Measurements from ENCODE around the gene ALOX15. TPM values are rescaled to one million over a fixed set of nuclear protein-coding genes. Genes with fewer than 3 reads are reported as not detected.

ALOX15 gene
- total RNA-seq, 1 donor from 2014 or later: not detected

DNA sequence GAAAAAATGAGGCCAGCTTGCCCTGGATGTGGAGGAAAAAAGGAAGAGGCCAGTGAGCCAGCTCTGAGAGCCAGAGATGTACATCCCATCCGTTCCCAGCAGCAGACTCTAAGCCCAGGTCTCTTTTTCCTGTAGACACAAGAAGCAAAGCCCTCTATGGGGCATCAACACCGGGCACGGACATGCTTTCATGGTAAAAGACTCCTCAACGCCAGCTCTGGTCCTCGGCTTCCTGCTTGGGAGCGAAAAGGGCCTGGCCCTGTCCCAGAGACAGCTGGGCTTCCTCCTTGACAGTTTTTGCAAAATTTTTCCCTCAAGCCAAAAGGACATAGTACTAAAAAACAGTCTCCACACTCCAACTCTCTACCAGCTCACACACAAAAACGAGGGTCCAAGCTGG lies 35.3 kb upstream of the ALOX15 start:
- intact Hi-C loops (cut with micrococcal nuclease): no loop called here
- no peaks in the 10 kb centered on the region for H3K4me1 Mint-ChIP-seq
- POLR2A ChIA-PET: interaction anchor here (0.6 kb wide), 1 partner anchor 103 kb away, joined by 3 read pairs; no protein-coding TSS in a partner anchor
- CTCF ChIA-PET: interaction anchor here (0.6 kb wide), 1 partner anchor 112 kb away, joined by 3 read pairs; the partner anchor contains the start of gene GLTPD2
- peaks cover 86% of the 10 kb centered on the region for H3K36me3 Mint-ChIP-seq (ENCODE audit: low read depth)
- no peak overlapping the region for H3K4me3 Mint-ChIP-seq
- no peak overlapping the region for H3K27ac Mint-ChIP-seq
- no peaks in the 10 kb centered on the region for H3K27me3 Mint-ChIP-seq
- TF ChIP-seq CTCF (IDR thresholded peaks at IDR 0.05): no peak
- ATAC-seq (ENCODE audit: low read depth) (no peak), DNase-seq (no peak)
- H3K9me3 Mint-ChIP-seq: no peaks in the 10 kb centered on the region

DNA sequence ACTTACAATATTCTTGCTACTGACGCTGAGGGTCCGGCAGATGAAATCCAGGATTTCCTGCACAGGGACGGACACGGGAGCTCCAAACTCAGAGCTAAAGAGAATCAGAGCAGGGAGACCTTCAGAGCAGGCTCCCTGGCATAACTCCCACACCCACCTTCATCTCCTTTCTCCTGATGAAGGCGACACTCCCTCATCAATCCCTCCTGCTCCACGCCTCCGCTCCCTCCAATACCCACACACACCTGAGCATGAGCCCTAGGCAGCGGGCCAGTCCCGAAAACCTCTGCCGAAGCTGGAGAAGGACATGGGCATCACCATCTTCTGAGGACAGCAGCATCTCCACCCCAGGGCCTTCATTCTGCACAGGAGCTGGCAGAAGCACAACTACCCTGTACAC lies 34.3 kb upstream of the ALOX15 start:
- peaks cover 87% of the 10 kb centered on the region for H3K36me3 Mint-ChIP-seq (ENCODE audit: low read depth)
- intact Hi-C loops (cut with micrococcal nuclease): no loop called here

DNA sequence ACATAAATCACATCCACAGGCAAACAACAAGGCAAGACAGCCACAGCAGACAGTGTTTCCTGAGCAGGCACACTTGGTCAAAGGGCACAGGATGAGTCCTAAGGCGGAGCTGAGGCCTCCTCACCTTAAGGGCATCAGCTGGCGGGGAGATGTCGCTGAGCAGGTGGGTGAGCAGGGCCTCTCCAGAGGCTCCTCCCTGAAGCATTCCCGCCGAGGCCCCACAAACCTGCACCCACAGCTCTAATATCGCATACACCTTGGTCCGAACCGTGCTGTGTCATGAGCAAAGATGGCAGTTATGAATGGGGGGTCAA lies 33.2 kb upstream of the ALOX15 start:
- Mint-ChIP-seq H3K36me3 (ENCODE audit: low read depth) (peaks cover 85% of the 10 kb centered on the region), H3K4me3 (no peak overlapping the region), H3K27ac (no peak overlapping the region), H3K9me3 (no peaks in the 10 kb centered on the region), H3K27me3 (no peaks in the 10 kb centered on the region), H3K4me1 (no peaks in the 10 kb centered on the region)
- TF ChIP-seq CTCF (IDR thresholded peaks at IDR 0.05): no peak
- POLR2A ChIA-PET: no interaction called here
- intact Hi-C loops (cut with micrococcal nuclease): no loop called here
- ATAC-seq (ENCODE audit: low read depth): no peak
- CTCF ChIA-PET: no interaction called here
- DNase-seq: no peak

More for the DNA sequence above, 34.3 kb upstream of the ALOX15 start:
- DNase-seq (no peak), ATAC-seq (ENCODE audit: low read depth) (no peak)
- H3K27me3 Mint-ChIP-seq: no peaks in the 10 kb centered on the region
- no peaks in the 10 kb centered on the region for H3K9me3 Mint-ChIP-seq
- no peak overlapping the region for H3K27ac Mint-ChIP-seq
- TF ChIP-seq CTCF (IDR thresholded peaks at IDR 0.05): no peak
- no peak overlapping the region for H3K4me3 Mint-ChIP-seq
- H3K4me1 Mint-ChIP-seq: no peaks in the 10 kb centered on the region
- CTCF ChIA-PET: interaction anchor here (0.6 kb wide), 1 partner anchor 212 kb away, joined by 3 read pairs; no protein-coding TSS in a partner anchor
- POLR2A ChIA-PET: no interaction called here

DNA sequence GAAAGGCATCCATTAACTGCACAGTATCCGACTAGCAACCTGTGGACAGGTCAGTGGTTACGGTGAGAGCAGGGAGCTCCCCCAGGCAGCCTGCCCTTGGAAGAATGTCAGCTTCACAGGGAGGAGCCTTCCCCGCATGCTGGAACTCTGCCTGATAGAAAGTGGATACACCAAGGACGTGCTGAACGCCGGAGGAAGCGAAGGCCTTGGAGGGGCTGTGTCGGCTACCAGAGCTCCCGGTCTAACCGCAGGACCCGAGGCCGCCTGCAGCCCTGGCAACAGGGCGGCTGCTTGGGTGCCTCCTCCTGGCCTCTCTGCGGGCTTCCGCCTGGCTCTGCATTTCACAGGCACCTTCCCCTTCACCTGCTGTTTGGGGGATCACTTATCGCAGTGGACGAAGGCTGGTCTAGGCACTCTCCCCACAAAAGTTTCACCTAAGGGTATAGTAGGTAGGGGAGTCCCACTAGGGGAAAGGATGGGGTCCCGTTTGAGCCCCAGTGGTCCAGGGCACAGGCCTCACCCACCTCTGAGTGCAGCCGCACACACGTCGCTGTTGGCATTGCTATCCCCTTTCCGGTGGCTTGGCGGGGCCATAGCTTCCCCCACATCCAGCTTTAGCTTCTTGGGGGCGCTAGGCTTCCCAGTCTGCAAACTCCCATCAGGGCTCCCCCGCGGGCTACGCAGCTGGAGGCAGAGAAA lies 32.7 kb upstream of the ALOX15 start:
- no peak for TF ChIP-seq CTCF (IDR thresholded peaks at IDR 0.05)
- Mint-ChIP-seq H3K4me3 (no peak overlapping the region), H3K4me1 (no peaks in the 10 kb centered on the region), H3K27ac (no peak overlapping the region), H3K9me3 (no peaks in the 10 kb centered on the region), H3K36me3 (ENCODE audit: low read depth) (peaks cover 80% of the 10 kb centered on the region), H3K27me3 (no peaks in the 10 kb centered on the region)
- ATAC-seq (ENCODE audit: low read depth): no peak
- POLR2A ChIA-PET: no interaction called here
- intact Hi-C loops (cut with micrococcal nuclease): no loop called here
- CTCF ChIA-PET: no interaction called here
- DNase-seq: no peak

- Mint-ChIP-seq H3K4me1 (no peaks in the 10 kb centered on the region), H3K9me3 (no peaks in the 10 kb centered on the region), H3K36me3 (ENCODE audit: low read depth) (peaks cover 72% of the 10 kb centered on the region), H3K27me3 (no peaks in the 10 kb centered on the region), H3K4me3 (no peak overlapping the region), H3K27ac (no peak overlapping the region)
- POLR2A ChIA-PET: no interaction called here
- no peak for DNase-seq
- intact Hi-C loops (cut with micrococcal nuclease): no loop called here
- no peak for TF ChIP-seq CTCF (IDR thresholded peaks at IDR 0.05)
- no peak for ATAC-seq (ENCODE audit: low read depth)
- CTCF ChIA-PET: no interaction called here
Measured at GRCh38 chr17:4673169-4673568, 31.7 kb upstream of the ALOX15 start.
